Trophoblast cell (in vitro differentiated cells and primary cell): Measurements from ENCODE around the gene FGF11.
A peak's percentile ranks its signal among the peaks of the same experiment; 100 is the strongest.

ENCODE experiments used
- DNase-seq, 2 donors: peaks; one replicate each; pipeline ENCODE4 v3.0.0-alpha.2; 2016
- H2AFZ ChIP-seq: 2 replicates; pipeline ENCODE4 v1.6.1; 2013; ENCODE audit warnings: low read length, moderate library complexity, mild to moderate bottlenecking; ENCODE audit not compliant: insufficient read depth, poor library complexity
- H2AK5ac ChIP-seq: 2 replicates; pipeline ENCODE4 v1.6.1; 2013; ENCODE audit warnings: mild to moderate bottlenecking, low read length
- H2BK120ac ChIP-seq: 2 replicates; pipeline ENCODE4 v1.6.1; 2013; ENCODE audit warnings: low read length, mild to moderate bottlenecking, moderate library complexity; ENCODE audit not compliant: insufficient read depth, poor library complexity
- H2BK12ac ChIP-seq: 2 replicates; pipeline ENCODE4 v1.6.1; 2013; ENCODE audit warnings: mild to moderate bottlenecking, low read length, moderate library complexity
- H2BK5ac ChIP-seq: 2 replicates; pipeline ENCODE4 v1.6.1; 2013; ENCODE audit warnings: low read length, low read depth, moderate library complexity, mild to moderate bottlenecking; ENCODE audit not compliant: poor library complexity
- H3K14ac ChIP-seq: 2 replicates; pipeline ENCODE4 v1.6.1; 2013; ENCODE audit warnings: mild to moderate bottlenecking, low read length
- H3K18ac ChIP-seq: 2 replicates; pipeline ENCODE4 v1.6.1; 2013; ENCODE audit warnings: mild to moderate bottlenecking, low read length
- H3K23ac ChIP-seq: 2 replicates; pipeline ENCODE4 v1.6.1; 2013; ENCODE audit warnings: low read length
- H3K27ac ChIP-seq: 2 replicates; pipeline ENCODE4 v1.5.1; 2013; ENCODE audit warnings: low read depth, mild to moderate bottlenecking, inconsistent platforms, low read length, moderate library complexity
- H3K27me3 ChIP-seq: 2 replicates; pipeline ENCODE4 v1.6.1; 2013; ENCODE audit warnings: inconsistent platforms, mild to moderate bottlenecking, low read length, moderate library complexity; ENCODE audit not compliant: insufficient read depth
- H3K36me3 ChIP-seq, 2 experiments: 1 replicate in 1 of 2; 2 replicates in 1 of 2; pipeline ENCODE4 v1.6.1; 2013; ENCODE audit warnings: low read length in 2 of 2, mild to moderate bottlenecking in 2 of 2, moderate library complexity in 1 of 2; ENCODE audit not compliant: insufficient read depth in 2 of 2, control insufficient read depth in 1 of 2
- H3K4ac ChIP-seq: 2 replicates; pipeline ENCODE4 v1.6.1; 2013; ENCODE audit warnings: low read depth, mild to moderate bottlenecking, low read length, moderate library complexity
- H3K4me1 ChIP-seq, 2 experiments: 1 replicate in 1 of 2; 2 replicates in 1 of 2; pipeline ENCODE4 v1.6.1; 2013; ENCODE audit warnings: low read length in 2 of 2, mild to moderate bottlenecking in 2 of 2, moderate library complexity in 1 of 2; ENCODE audit not compliant: insufficient read depth in 2 of 2, control insufficient read depth in 1 of 2
- H3K4me2 ChIP-seq: 2 replicates; pipeline ENCODE4 v1.6.1; 2013; ENCODE audit warnings: inconsistent platforms, mild to moderate bottlenecking, low read length, moderate library complexity
- H3K4me3 ChIP-seq: 2 replicates; pipeline ENCODE4 v1.5.1; 2013; ENCODE audit warnings: mild to moderate bottlenecking, low read depth, low read length, inconsistent platforms
- H3K79me1 ChIP-seq: one replicate; pipeline ENCODE4 v1.6.1; 2013; ENCODE audit warnings: low read length
- H3K79me2 ChIP-seq: 2 replicates; pipeline ENCODE4 v1.6.1; 2013; ENCODE audit warnings: low read length, mild to moderate bottlenecking; ENCODE audit not compliant: control insufficient read depth, insufficient read depth, poor library complexity
- H3K9ac ChIP-seq: 2 replicates; pipeline ENCODE4 v1.6.1; 2013; ENCODE audit warnings: mild to moderate bottlenecking, low read length
- H3K9me3 ChIP-seq: 2 replicates; pipeline ENCODE4 v1.6.1; 2013; ENCODE audit warnings: low read depth, mild to moderate bottlenecking, control low read depth, inconsistent platforms, low read length; ENCODE audit not compliant: insufficient read depth
- H4K12ac ChIP-seq: 2 replicates; pipeline ENCODE4 v1.6.1; 2013; ENCODE audit warnings: low read depth, mild to moderate bottlenecking, low read length, moderate library complexity
- H4K8ac ChIP-seq: 2 replicates; pipeline ENCODE4 v1.6.1; 2013; ENCODE audit warnings: low read depth, mild to moderate bottlenecking, low read length, moderate library complexity
- H4K91ac ChIP-seq: one replicate; pipeline ENCODE4 v1.6.1; 2013; ENCODE audit warnings: low read depth, mild to moderate bottlenecking, low read length, moderate library complexity
- WGBS: extraction: QIAGEN DNeasy Blood & Tissue Kit; methylation state at CpG from one replicate; pipeline ENCODE4 v1.1.7; 2013; ENCODE audit warnings: missing lambda C conversion rate; ENCODE audit not compliant: insufficient read length, insufficient coverage; ENCODE audit errors: extremely low coverage; 5-methylcytosine and 5-hydroxymethylcytosine counted together

The FGF11 gene

GRCh38 chr17:7393613-7394451 lies 45.5 kb upstream of the FGF11 start:
- H3K14ac ChIP-seq = peak overlapping the region; percentile 84
- H3K79me2 ChIP-seq = peaks cover 12% of the 10 kb centered on the region
- H2BK12ac ChIP-seq = peak overlapping the region; percentile 15
- H3K9me3 ChIP-seq = no peaks in the 10 kb centered on the region
- peak in 1 of 2 donors; percentile 37 for DNase-seq
- no CpG with 5 or more reads among the region's 48 CpGs for WGBS
- peak overlapping the region; percentile 71 for H3K18ac ChIP-seq
- H3K4me2 ChIP-seq = peak overlapping the region; percentile 92
- H2BK5ac ChIP-seq = peak overlapping the region; percentile 78
- peak overlapping the region; percentile 61 for H2AFZ ChIP-seq
- H2AK5ac ChIP-seq = peak overlapping the region; percentile 83
- peak overlapping the region; percentile 75 for H4K8ac ChIP-seq
- peak overlapping the region; percentile 51 for H3K27ac ChIP-seq
- peaks cover 11 to 16% of the 10 kb centered on the region in 2 experiments for H3K4me1 ChIP-seq
- H2BK120ac ChIP-seq = peak overlapping the region; percentile 29
- peak overlapping the region; percentile 64 for H4K91ac ChIP-seq
- no peak overlapping the region for H3K23ac ChIP-seq
- peak overlapping the region; percentile 56 for H4K12ac ChIP-seq
- H3K79me1 ChIP-seq = peaks cover 17% of the 10 kb centered on the region
- H3K4ac ChIP-seq = peak overlapping the region; percentile 60
- no peaks in the 10 kb centered on the region for H3K27me3 ChIP-seq
- peaks cover 31 to 36% of the 10 kb centered on the region in 2 experiments for H3K36me3 ChIP-seq
- H3K9ac ChIP-seq = peak overlapping the region; percentile 81
- peak overlapping the region; percentile 85 for H3K4me3 ChIP-seq

GRCh38 chr17:7394452-7395191 lies 44.7 kb upstream of the FGF11 start, which contains the start of gene PLSCR3:
Gene PLSCR3 (minus strand): TSS chr17:7394525. CDS start chr17:7394110, 415 bp downstream.
- peak within 1 kb of the TSS; percentile 86 for H3K27ac ChIP-seq
- peak within 1 kb of the TSS; percentile 89 for H4K12ac ChIP-seq
- peaks cover 11 to 16% of the 10 kb centered on the region in 2 experiments for H3K4me1 ChIP-seq
- H3K4me3 ChIP-seq = peak within 1 kb of the TSS; percentile 85
- peak within 1 kb of the TSS; percentile 37 for H2BK12ac ChIP-seq
- H3K14ac ChIP-seq = peak within 1 kb of the TSS; percentile 84
- no CpG with 5 or more reads among the region's 71 CpGs for WGBS
- H3K4me2 ChIP-seq = peak within 1 kb of the TSS; percentile 92
- peak within 1 kb of the TSS; percentile 61 for H2AFZ ChIP-seq
- peak within 1 kb of the TSS; percentile 83 for H2AK5ac ChIP-seq
- peak within 1 kb of the TSS; percentile 79 for H4K91ac ChIP-seq
- no peaks in the 10 kb centered on the region for H3K27me3 ChIP-seq
- H2BK5ac ChIP-seq = peak within 1 kb of the TSS; percentile 78
- H3K79me2 ChIP-seq = peaks cover 12% of the 10 kb centered on the region
- peak within 1 kb of the TSS; percentile 89 for H4K8ac ChIP-seq
- H3K23ac ChIP-seq = no peak within 1 kb of the TSS
- H3K79me1 ChIP-seq = peaks cover 17% of the 10 kb centered on the region
- peak within 1 kb of the TSS; percentile 89 for H3K18ac ChIP-seq
- H3K9me3 ChIP-seq = no peaks in the 10 kb centered on the region
- peaks cover 24 to 28% of the 10 kb centered on the region in 2 experiments for H3K36me3 ChIP-seq
- DNase-seq = peak; percentile 76 to 80
- peak within 1 kb of the TSS; percentile 66 for H3K4ac ChIP-seq
- H2BK120ac ChIP-seq = peak within 1 kb of the TSS; percentile 83
- peak within 1 kb of the TSS; percentile 81 for H3K9ac ChIP-seq

- Histone ChIP-seq H2BK5ac (no peak overlapping the region), H2AFZ (no peak overlapping the region), H4K8ac (no peak overlapping the region), H4K91ac (no peak overlapping the region), H3K36me3 (peaks cover 10 to 13% of the 10 kb centered on the region in 2 experiments), H2BK120ac (no peak overlapping the region), H3K9ac (no peak overlapping the region), H3K79me1 (peaks cover 17% of the 10 kb centered on the region), H3K79me2 (peaks cover 12% of the 10 kb centered on the region), H3K4me3 (peak overlapping the region; percentile 7), H2AK5ac (peak overlapping the region; percentile 46), H4K12ac (no peak overlapping the region), H3K27ac (no peak overlapping the region), H3K14ac (no peak overlapping the region), H2BK12ac (no peak overlapping the region), H3K18ac (no peak overlapping the region), H3K27me3 (no peaks in the 10 kb centered on the region), H3K9me3 (no peaks in the 10 kb centered on the region), H3K4me2 (no peak overlapping the region), H3K4me1 (peaks cover 14 to 18% of the 10 kb centered on the region in 2 experiments), H3K23ac (no peak overlapping the region), H3K4ac (no peak overlapping the region)
- WGBS = no CpG with 5 or more reads among the region's 4 CpGs
- DNase-seq = no peak
These were observed 43.2 kb upstream of the FGF11 start for GRCh38 chr17:7396147-7396546.

- Histone ChIP-seq H4K12ac (no peak overlapping the region), H2AK5ac (no peak overlapping the region), H3K23ac (no peak overlapping the region), H3K4me3 (no peak overlapping the region), H4K8ac (no peak overlapping the region), H4K91ac (no peak overlapping the region), H3K9ac (no peak overlapping the region), H3K4me1 (peaks cover 13 to 17% of the 10 kb centered on the region in 2 experiments), H3K79me1 (peaks cover 19% of the 10 kb centered on the region), H3K14ac (no peak overlapping the region), H2AFZ (no peak overlapping the region), H3K27me3 (no peaks in the 10 kb centered on the region), H3K9me3 (no peaks in the 10 kb centered on the region), H2BK120ac (no peak overlapping the region), H2BK12ac (no peak overlapping the region), H2BK5ac (no peak overlapping the region), H3K27ac (no peak overlapping the region), H3K18ac (no peak overlapping the region), H3K4me2 (no peak overlapping the region), H3K36me3 (no peaks in the 10 kb centered on the region), H3K79me2 (peaks cover 9% of the 10 kb centered on the region), H3K4ac (no peak overlapping the region)
- DNase-seq = no peak
- no CpG with 5 or more reads among the region's 2 CpGs for WGBS
These were observed 40.7 kb upstream of the FGF11 start for GRCh38 chr17:7398612-7399011.
